CD4-positive, alpha-beta T cell treated with Interleukin-10 for 1 hour (primary cell): ENCODE data around the gene CABP1.
"Not testable (repeated sequence)": the region's sequence is repeated elsewhere in the genome, so short reads cannot be mapped to it uniquely, and the experiment has no call there.

ENCODE experiments used
- DNase-seq: peaks from one replicate; pipeline ENCODE4 v3.0.0-alpha.2; 2020

Gene CABP1

GRCh38 chr12:120639771-120640721 is at the start of gene CABP1:
TSS of gene CABP1 (plus strand) at chr12:120640626. CDS start at chr12:120640686, 60 bp downstream.
- peak; percentile 69 for DNase-seq

- DNase-seq: no peak
Observed at GRCh38 chr12:120590741-120591407, 49.6 kb upstream of the CABP1 start.

- DNase-seq: no peak
Observed at GRCh38 chr12:120592121-120593049, 48.0 kb upstream of the CABP1 start.

DNA sequence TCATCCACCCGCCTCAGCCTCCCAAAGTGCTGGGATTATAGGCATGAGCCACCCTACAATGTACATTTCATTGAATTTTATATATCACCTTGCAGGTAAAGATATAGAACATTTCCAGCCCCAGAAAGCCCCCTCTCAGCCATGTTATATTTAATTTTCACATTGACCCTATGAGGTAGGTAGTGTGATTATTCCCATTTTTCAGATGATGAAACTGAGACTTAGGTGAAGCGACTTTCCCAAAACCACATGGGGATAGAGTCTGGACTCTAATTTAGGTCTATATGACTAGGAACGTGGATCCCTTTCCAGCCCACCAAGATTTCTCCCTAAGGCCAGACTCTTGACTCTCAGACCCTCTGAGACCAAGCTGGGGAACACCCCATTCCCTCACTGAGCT is 43.5 kb upstream of the CABP1 start:
- DNase-seq: no peak

- DNase-seq: no peak
Observed at GRCh38 chr12:120597861-120598260, 42.6 kb upstream of the CABP1 start.

- no peak for DNase-seq
Observed at GRCh38 chr12:120598674-120599463, 41.6 kb upstream of the CABP1 start.

GRCh38 chr12:120599672-120600552 is 40.5 kb upstream of the CABP1 start:
- no peak for DNase-seq

DNA sequence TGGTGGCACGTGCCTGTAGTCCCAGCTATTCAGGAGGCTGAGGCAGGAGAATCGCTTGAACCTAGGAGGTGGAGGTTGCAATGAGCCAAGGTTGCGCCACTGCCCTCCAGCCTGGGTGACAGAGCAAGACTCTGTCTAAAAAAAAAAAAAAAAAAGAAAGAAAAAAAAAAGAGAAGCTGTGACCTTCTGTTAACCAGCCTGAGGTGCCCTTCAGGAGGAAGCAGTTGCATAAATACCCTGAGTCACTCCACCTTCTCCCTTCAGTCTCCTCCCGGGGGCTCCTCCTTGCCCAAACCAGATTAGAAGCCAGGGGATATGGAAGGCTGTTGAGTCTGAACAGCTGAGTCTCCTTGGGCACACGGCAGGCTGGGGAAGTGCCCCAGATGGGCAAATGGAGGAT is 38.0 kb upstream of the CABP1 start:
- not testable (repeated sequence) for DNase-seq

- DNase-seq: no peak
Observed at GRCh38 chr12:120610560-120610959, 29.9 kb upstream of the CABP1 start.

DNA sequence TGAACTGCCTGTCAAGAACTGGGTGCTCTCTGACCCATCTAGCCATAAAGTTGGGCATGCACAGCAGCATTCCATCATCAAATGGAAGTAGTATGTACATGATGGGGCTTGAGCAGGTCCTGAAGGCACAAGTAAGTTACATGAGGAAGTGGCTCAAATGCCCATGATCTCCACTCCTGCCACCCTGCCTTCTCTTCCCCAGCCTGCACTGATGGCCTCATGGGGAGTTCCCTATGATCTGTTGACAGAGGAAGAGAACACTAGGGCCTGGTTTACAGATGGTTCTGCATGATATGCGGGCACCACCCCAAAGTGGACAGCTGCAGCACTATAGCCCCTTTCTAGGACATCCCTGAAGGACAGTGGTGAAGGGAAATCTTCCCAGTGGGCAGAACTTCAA is 28.9 kb upstream of the CABP1 start:
- DNase-seq: not testable (repeated sequence)

- DNase-seq: no peak
Observed at GRCh38 chr12:120614848-120615247, 25.6 kb upstream of the CABP1 start.

DNA sequence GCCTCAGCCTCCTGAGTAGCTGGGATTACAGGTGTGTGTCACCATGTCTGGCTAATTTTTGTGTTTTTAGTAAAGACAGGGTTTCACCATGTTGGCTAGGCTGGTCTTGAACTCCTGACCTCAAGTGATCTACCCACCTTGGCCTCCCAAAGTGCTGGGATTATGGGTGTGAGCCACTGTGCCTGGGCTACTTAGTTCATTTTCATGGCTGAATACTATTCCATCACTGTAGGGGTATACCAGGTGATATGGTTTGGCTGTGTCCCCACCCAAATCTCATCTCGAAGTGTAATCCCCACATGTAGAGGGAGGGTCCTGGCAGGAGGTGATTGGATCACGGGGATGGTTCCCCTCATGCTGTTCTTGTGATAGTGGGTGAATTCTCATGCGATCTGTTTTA is 23.2 kb upstream of the CABP1 start:
- not testable (repeated sequence) for DNase-seq

DNA sequence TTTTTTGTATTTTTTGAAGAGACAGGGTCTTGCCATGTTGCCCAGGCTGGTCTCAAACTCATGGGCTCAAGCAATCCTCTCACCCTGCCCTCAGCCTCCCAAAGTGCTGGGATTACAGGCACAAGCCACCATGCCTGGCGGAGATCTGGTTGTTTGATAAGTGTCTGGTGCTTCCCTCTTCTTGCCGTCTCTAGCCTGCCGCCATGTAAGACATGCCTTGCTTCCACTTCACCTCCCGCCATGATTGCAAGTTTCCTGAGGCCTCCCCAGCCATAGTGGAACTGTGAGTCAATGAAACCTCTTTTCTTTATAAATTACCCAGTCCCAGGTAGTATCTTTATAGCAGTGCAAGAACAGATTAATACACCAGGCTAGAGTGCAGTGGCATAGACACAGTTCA is 22.7 kb upstream of the CABP1 start:
- not testable (repeated sequence) for DNase-seq

DNA sequence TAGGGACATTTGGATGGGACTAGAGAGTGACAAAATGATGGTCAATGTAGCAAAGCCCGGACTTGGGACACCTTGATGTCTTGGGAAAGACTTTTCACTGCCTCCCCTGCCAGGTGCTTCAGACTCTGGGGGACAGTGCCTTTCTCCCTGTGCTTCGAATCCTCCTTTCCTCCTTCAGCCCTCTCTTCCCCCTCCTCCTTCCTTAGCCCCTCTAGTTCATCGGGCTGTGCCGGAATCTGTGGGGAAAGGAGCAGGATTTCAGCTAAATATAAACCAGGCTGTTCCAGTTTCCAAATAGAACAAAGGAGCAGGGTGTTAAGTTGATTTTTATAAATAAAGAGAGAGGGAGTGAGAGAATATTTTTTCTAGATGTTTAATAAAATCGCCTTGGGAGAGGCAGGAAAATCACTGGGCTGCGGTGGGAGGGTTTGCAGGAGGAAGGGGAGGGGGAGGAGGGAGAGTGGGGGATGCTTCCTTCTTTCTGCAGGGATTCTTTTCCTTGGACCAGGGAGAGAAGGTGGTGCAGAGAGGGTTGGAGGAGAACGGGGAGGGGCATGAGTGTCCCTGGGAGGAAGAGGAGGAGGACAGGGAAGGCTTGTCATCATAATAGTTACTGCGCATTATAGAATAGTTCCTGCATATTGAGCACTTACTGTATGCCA is 21.3 kb upstream of the CABP1 start:
- DNase-seq: no peak

DNA sequence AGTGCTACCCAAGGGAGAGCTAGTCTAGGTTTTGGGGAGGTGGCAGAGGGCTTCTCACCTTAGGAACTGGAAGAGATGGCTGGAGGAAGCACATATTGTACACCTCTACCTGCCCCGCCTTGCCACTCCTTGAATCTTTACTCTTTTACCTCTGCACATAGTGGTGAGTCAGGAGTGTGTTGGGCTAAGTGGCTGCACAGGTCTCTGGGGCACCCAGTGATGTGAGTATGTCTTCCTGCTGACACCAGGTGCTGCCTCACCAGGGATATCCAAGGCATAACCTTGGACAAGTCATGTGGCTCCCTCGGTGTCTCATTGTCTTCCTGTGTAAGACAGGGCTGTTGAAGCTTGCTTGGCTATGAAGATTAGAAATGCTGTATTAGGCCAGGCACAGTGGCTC is 19.8 kb upstream of the CABP1 start:
- no peak for DNase-seq

- DNase-seq: peak; percentile 31
Observed at GRCh38 chr12:120625557-120626419, 14.6 kb upstream of the CABP1 start.

GRCh38 chr12:120628919-120629318 is 11.5 kb upstream of the CABP1 start:
- DNase-seq: no peak

DNA sequence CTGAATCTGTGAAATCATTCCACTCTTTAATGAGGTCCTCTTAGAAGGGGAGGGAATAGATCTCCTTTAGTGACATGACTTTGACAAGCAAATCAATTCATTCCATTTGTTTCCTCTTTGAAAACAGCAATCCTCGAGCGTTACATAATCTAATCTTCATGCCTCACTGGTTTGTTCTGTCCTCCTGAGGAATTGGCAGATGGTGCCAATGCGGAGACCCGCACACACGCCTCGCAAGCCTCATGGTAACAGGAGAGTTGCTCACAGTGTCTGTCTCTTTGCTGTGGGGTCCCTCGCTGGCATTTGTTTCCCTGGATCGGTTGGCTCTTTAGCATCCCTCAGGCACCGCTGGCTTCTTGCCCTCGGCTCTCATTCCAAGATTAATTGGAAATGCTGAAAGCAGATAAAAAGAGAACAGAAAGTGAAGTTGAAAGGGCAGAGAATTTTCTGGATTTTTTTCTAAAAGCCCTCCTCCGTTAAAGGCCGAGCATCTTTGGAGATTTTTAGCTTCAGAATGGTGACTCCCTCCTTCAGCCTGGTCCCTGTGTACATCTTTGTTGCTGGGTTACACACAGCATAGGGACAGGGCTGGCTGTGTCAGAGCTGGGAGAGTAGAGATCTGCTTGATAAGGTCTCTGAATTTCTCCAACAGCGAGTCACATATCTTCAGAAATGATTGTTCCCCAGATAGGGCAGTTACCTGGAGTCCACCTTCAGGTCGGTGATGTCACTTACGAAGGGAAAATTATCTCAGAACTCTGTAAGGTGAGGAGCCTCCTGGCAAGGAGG is 10.1 kb upstream of the CABP1 start:
- no peak for DNase-seq

DNA sequence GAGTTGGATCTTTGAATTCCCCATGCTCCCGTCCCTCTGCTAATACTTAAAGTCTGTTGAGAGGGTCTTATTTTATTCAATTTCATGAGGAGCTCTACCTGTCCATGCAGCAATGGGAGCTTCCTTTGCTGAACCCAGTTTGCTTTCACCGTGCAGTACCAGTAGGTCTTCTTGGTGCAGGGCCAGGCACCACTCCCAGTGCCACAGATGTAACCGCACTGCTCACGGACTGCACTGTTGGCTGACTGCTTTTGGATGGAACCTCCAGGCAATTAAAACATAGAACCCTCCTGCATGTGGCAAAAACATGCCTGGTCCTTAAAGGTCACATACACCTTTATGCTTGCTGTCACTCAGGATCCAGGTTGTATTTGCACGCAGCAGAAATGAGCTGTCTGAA is 9.3 kb upstream of the CABP1 start:
- no peak for DNase-seq
